ENCODE data around the gene H1-8.
"Not testable (repeated sequence)": the region's sequence is repeated elsewhere in the genome, so short reads cannot be mapped to it uniquely, and the experiment has no call there.

The H1-8 gene

GRCh38 chr3:129534428-129535027 is 8.4 kb upstream of the H1-8 start:
- DNase-seq, result no peak

GRCh38 chr3:129535075-129535474 is 7.9 kb upstream of the H1-8 start:
- DNase-seq, result no peak

GRCh38 chr3:129536374-129536667 is 6.7 kb upstream of the H1-8 start:
- no peak for DNase-seq

- no peak for DNase-seq
These were observed 6.2 kb upstream of the H1-8 start for GRCh38 chr3:129536804-129537203.

- DNase-seq, result no peak
These were observed 3.8 kb upstream of the H1-8 start for GRCh38 chr3:129539206-129539605.

- no peak for DNase-seq
These were observed 2.0 kb upstream of the H1-8 start for GRCh38 chr3:129540776-129541516.

GRCh38 chr3:129542747-129543146 is 228 bp upstream of the H1-8 start:
- DNase-seq, result no peak

GRCh38 chr3:129543999-129544398 is 1.0 kb downstream of the H1-8 start:
- no peak for DNase-seq

GRCh38 chr3:129545951-129546350 is 3.0 kb downstream of the H1-8 start:
- DNase-seq, result not testable (repeated sequence)

GRCh38 chr3:129547241-129547640 is 4.3 kb downstream of the H1-8 start:
- DNase-seq, result no peak

- no peak for DNase-seq
These were observed 5.4 kb downstream of the H1-8 start for GRCh38 chr3:129548104-129548965.

GRCh38 chr3:129549006-129549800 is 6.2 kb downstream of the H1-8 start:
- DNase-seq, result no peak

GRCh38 chr3:129549805-129550204 is 6.8 kb downstream of the H1-8 start:
- DNase-seq, result no peak

GRCh38 chr3:129552287-129553050 is 9.5 kb downstream of the H1-8 start:
- DNase-seq, result no peak

- no peak for DNase-seq
These were observed 10.2 kb downstream of the H1-8 start for GRCh38 chr3:129553171-129553570.

GRCh38 chr3:129553719-129554118 is 10.7 kb downstream of the H1-8 start:
- no peak for DNase-seq

- DNase-seq, result no peak
These were observed 11.6 kb downstream of the H1-8 start for GRCh38 chr3:129554356-129555152.

GRCh38 chr3:129555153-129555550 is 12.2 kb downstream of the H1-8 start:
- no peak for DNase-seq

GRCh38 chr3:129555616-129556357 is 12.8 kb downstream of the H1-8 start:
- no peak for DNase-seq

GRCh38 chr3:129556358-129556695 is 13.4 kb downstream of the H1-8 start:
- no peak for DNase-seq
